ENCODE measurements around the gene PDCL2. TPM values are rescaled to one million over a fixed set of nuclear protein-coding genes. Genes with fewer than 3 reads are reported as not detected.
"Not testable (repeated sequence)": the region's sequence is repeated elsewhere in the genome, so short reads cannot be mapped to it uniquely, and the experiment has no call there.

The PDCL2 gene
- not detected in 2 replicates for total RNA-seq (2014; rRNA removed; shearing (Covaris generic))

GRCh38 chr4:55592014-55592413 lies at the start of gene PDCL2:
TSS of gene PDCL2 (minus strand) at chr4:55592245. CDS start at chr4:55592109, 136 bp downstream.
- DNase-seq, result peak; percentile 49
- no peaks in the 10 kb centered on the region for H3K36me3 ChIP-seq (replicated peaks; ENCODE audit: control insufficient read depth, insufficient read depth, low read length)
- H3K4me3 ChIP-seq (ENCODE audit: insufficient read depth, low read depth, low read length), result no peak within 1 kb of the TSS
- no peaks in the 10 kb centered on the region for H3K27me3 ChIP-seq (ENCODE audit: control insufficient read depth, insufficient read depth, low read length)

- Histone ChIP-seq H3K27me3 (ENCODE audit: control insufficient read depth, insufficient read depth, low read length) (peaks cover 18% of the 10 kb centered on the region), H3K36me3 (replicated peaks; ENCODE audit: control insufficient read depth, insufficient read depth, low read length) (no peaks in the 10 kb centered on the region), H3K4me3 (ENCODE audit: insufficient read depth, low read depth, low read length) (peak overlapping the region; percentile 69)
- peak; percentile 82 for DNase-seq
These were observed 45.3 kb upstream of the PDCL2 start for GRCh38 chr4:55637272-55637820.

GRCh38 chr4:55636656-55636999 lies 44.6 kb upstream of the PDCL2 start:
- Histone ChIP-seq H3K4me3 (ENCODE audit: insufficient read depth, low read depth, low read length) (peak overlapping the region; percentile 69), H3K36me3 (replicated peaks; ENCODE audit: control insufficient read depth, insufficient read depth, low read length) (no peaks in the 10 kb centered on the region), H3K27me3 (ENCODE audit: control insufficient read depth, insufficient read depth, low read length) (peaks cover 18% of the 10 kb centered on the region)
- DNase-seq, result peak; percentile 42

- no peaks in the 10 kb centered on the region for H3K36me3 ChIP-seq (replicated peaks; ENCODE audit: control insufficient read depth, insufficient read depth, low read length)
- peak within 1 kb of the TSS; percentile 69 for H3K4me3 ChIP-seq (ENCODE audit: insufficient read depth, low read depth, low read length)
- H3K27me3 ChIP-seq (ENCODE audit: control insufficient read depth, insufficient read depth, low read length), result peaks cover 18% of the 10 kb centered on the region
- peak; percentile 77 for DNase-seq
These were observed 44.0 kb upstream of the PDCL2 start, which contains the start of gene NMU for GRCh38 chr4:55635741-55636655. TSS of gene NMU (minus strand) at chr4:55636298. CDS start at chr4:55636192, 106 bp downstream.

GRCh38 chr4:55635282-55635681 lies 43.2 kb upstream of the PDCL2 start:
- DNase-seq, result peak; percentile 37
- peaks cover 18% of the 10 kb centered on the region for H3K27me3 ChIP-seq (ENCODE audit: control insufficient read depth, insufficient read depth, low read length)
- no peaks in the 10 kb centered on the region for H3K36me3 ChIP-seq (replicated peaks; ENCODE audit: control insufficient read depth, insufficient read depth, low read length)
- H3K4me3 ChIP-seq (ENCODE audit: insufficient read depth, low read depth, low read length), result peak overlapping the region; percentile 69

GRCh38 chr4:55634417-55635128 lies 42.5 kb upstream of the PDCL2 start:
- peaks cover 18% of the 10 kb centered on the region for H3K27me3 ChIP-seq (ENCODE audit: control insufficient read depth, insufficient read depth, low read length)
- peak overlapping the region; percentile 69 for H3K4me3 ChIP-seq (ENCODE audit: insufficient read depth, low read depth, low read length)
- no peaks in the 10 kb centered on the region for H3K36me3 ChIP-seq (replicated peaks; ENCODE audit: control insufficient read depth, insufficient read depth, low read length)
- DNase-seq, result peak; percentile 15

GRCh38 chr4:55633903-55634302 lies 41.9 kb upstream of the PDCL2 start:
- Histone ChIP-seq H3K4me3 (ENCODE audit: insufficient read depth, low read depth, low read length) (no peak overlapping the region), H3K27me3 (ENCODE audit: control insufficient read depth, insufficient read depth, low read length) (peaks cover 18% of the 10 kb centered on the region), H3K36me3 (replicated peaks; ENCODE audit: control insufficient read depth, insufficient read depth, low read length) (no peaks in the 10 kb centered on the region)
- peak; percentile 25 for DNase-seq

GRCh38 chr4:55625835-55626234 lies 33.8 kb upstream of the PDCL2 start:
- Histone ChIP-seq H3K36me3 (replicated peaks; ENCODE audit: control insufficient read depth, insufficient read depth, low read length) (no peaks in the 10 kb centered on the region; the same call in 1 of the 2 replicates), H3K4me3 (ENCODE audit: insufficient read depth, low read depth, low read length) (no peak overlapping the region), H3K27me3 (ENCODE audit: control insufficient read depth, insufficient read depth, low read length) (no peaks in the 10 kb centered on the region)
- DNase-seq, result no peak

GRCh38 chr4:55624063-55624462 lies 32.0 kb upstream of the PDCL2 start:
- H3K4me3 ChIP-seq (ENCODE audit: insufficient read depth, low read depth, low read length); DNase-seq; H3K36me3 ChIP-seq (replicated peaks; ENCODE audit: control insufficient read depth, insufficient read depth, low read length); H3K27me3 ChIP-seq (ENCODE audit: control insufficient read depth, insufficient read depth, low read length): not testable (repeated sequence)

GRCh38 chr4:55618546-55619143 lies 26.6 kb upstream of the PDCL2 start:
- Histone ChIP-seq H3K4me3 (ENCODE audit: insufficient read depth, low read depth, low read length) (peak overlapping the region; percentile 19), H3K27me3 (ENCODE audit: control insufficient read depth, insufficient read depth, low read length) (no peaks in the 10 kb centered on the region), H3K36me3 (replicated peaks; ENCODE audit: control insufficient read depth, insufficient read depth, low read length) (no peaks in the 10 kb centered on the region)
- DNase-seq, result no peak

GRCh38 chr4:55617587-55618197 lies 25.6 kb upstream of the PDCL2 start:
- Histone ChIP-seq H3K27me3 (ENCODE audit: control insufficient read depth, insufficient read depth, low read length) (no peaks in the 10 kb centered on the region), H3K4me3 (ENCODE audit: insufficient read depth, low read depth, low read length) (no peak overlapping the region), H3K36me3 (replicated peaks; ENCODE audit: control insufficient read depth, insufficient read depth, low read length) (no peaks in the 10 kb centered on the region)
- no peak for DNase-seq

- H3K36me3 ChIP-seq (replicated peaks; ENCODE audit: control insufficient read depth, insufficient read depth, low read length), result no peaks in the 10 kb centered on the region
- DNase-seq, result no peak
- H3K4me3 ChIP-seq (ENCODE audit: insufficient read depth, low read depth, low read length), result no peak overlapping the region
- H3K27me3 ChIP-seq (ENCODE audit: control insufficient read depth, insufficient read depth, low read length), result no peaks in the 10 kb centered on the region
These were observed 23.0 kb upstream of the PDCL2 start for GRCh38 chr4:55615008-55615407.

- Histone ChIP-seq H3K4me3 (ENCODE audit: insufficient read depth, low read depth, low read length) (no peak overlapping the region), H3K27me3 (ENCODE audit: control insufficient read depth, insufficient read depth, low read length) (no peaks in the 10 kb centered on the region), H3K36me3 (replicated peaks; ENCODE audit: control insufficient read depth, insufficient read depth, low read length) (no peaks in the 10 kb centered on the region)
- peak; percentile 40 for DNase-seq
These were observed 21.6 kb upstream of the PDCL2 start for GRCh38 chr4:55613621-55614020.

GRCh38 chr4:55612341-55612740 lies 20.3 kb upstream of the PDCL2 start:
- no peak overlapping the region for H3K4me3 ChIP-seq (ENCODE audit: insufficient read depth, low read depth, low read length)
- H3K27me3 ChIP-seq (ENCODE audit: control insufficient read depth, insufficient read depth, low read length), result no peaks in the 10 kb centered on the region
- DNase-seq, result no peak
- no peaks in the 10 kb centered on the region for H3K36me3 ChIP-seq (replicated peaks; ENCODE audit: control insufficient read depth, insufficient read depth, low read length)
